Caco-2 (cell line): ENCODE results near the gene ST6GALNAC6. TPM values are rescaled to one million over a fixed set of nuclear protein-coding genes. Genes with fewer than 3 reads are reported as not detected.

Experiments used
- BruUV-seq: library from RNA; stranded (reverse); fragments of 400-500 nt; replicated peaks from 2 replicates; lab custom pipeline; 2021; lab: Mats Ljungman, UMichigan
- CTCF ChIA-PET: fragments of 300-600 bp; sonication (Branson Sonifier 250); formaldehyde crosslinking; loops from one replicate; lab custom pipeline; 2022; ENCODE audit warnings: antibody characterized with exemption; lab: Charles Lee
- POLR2A ChIA-PET: fragments of 300-600 bp; sonication (Branson Sonifier 250); formaldehyde crosslinking; loops from one replicate; lab custom pipeline; 2022; ENCODE audit warnings: antibody characterized with exemption; lab: Charles Lee
- DNase-seq, 2 experiments: peaks; one replicate each; pipeline versions ENCODE4 v3.0.0 to v3.0.0-alpha.2; 2020 to 2022
- H3K27me3 ChIP-seq: replicated peaks from 2 replicates; pipeline ENCODE4 v1.6.0; 2011; ENCODE audit warnings: low read length; ENCODE audit not compliant: control insufficient read depth, insufficient read depth
- H3K36me3 ChIP-seq: 2 replicates; pipeline ENCODE4 v1.5.1; 2011; ENCODE audit warnings: low read length; ENCODE audit not compliant: control insufficient read depth, insufficient read depth
- H3K4me1 ChIP-seq: fragments of 250-450 bp; sonication (Bioruptor Pico); 2 replicates; pipeline ENCODE4 v1.5.1; 2020; ENCODE audit warnings: mild to moderate bottlenecking
- H3K4me3 ChIP-seq: 2 replicates; pipeline ENCODE4 v1.5.1; 2011; ENCODE audit warnings: low read depth, mild to moderate bottlenecking, control low read depth, low read length
- H3K9me3 ChIP-seq: fragments of 250-450 bp; sonication (Bioruptor Pico); 2 replicates; pipeline ENCODE4 v1.5.1; 2020; ENCODE audit warnings: mild to moderate bottlenecking, moderate library complexity
- H3K27ac Mint-ChIP-seq: one replicate; pipeline ENCODE4 v1.8.0; 2022; ENCODE audit warnings: mixed read lengths; ENCODE audit not compliant: unreplicated experiment
- H3K27me3 Mint-ChIP-seq: one replicate; pipeline ENCODE4 v1.8.0; 2022; ENCODE audit warnings: mixed read lengths; ENCODE audit not compliant: insufficient read depth, unreplicated experiment
- H3K36me3 Mint-ChIP-seq: one replicate; pipeline ENCODE4 v1.8.0; 2022; ENCODE audit warnings: mild to moderate bottlenecking, mixed read lengths; ENCODE audit not compliant: insufficient read depth, unreplicated experiment
- H3K4me1 Mint-ChIP-seq: one replicate; pipeline ENCODE4 v1.8.0; 2022; ENCODE audit warnings: low read depth, mixed read lengths; ENCODE audit not compliant: unreplicated experiment
- H3K4me3 Mint-ChIP-seq: one replicate; pipeline ENCODE4 v1.8.0; 2022; ENCODE audit warnings: mild to moderate bottlenecking, moderate library complexity, mixed read lengths; ENCODE audit not compliant: unreplicated experiment
- H3K9me3 Mint-ChIP-seq: one replicate; pipeline ENCODE4 v1.8.0; 2022; ENCODE audit warnings: mixed read lengths; ENCODE audit not compliant: unreplicated experiment
- CTCF ChIP-seq, 2 experiments: fragments of 200-600 bp in 1 of 2; IDR thresholded peaks; 1 replicate in 1 of 2; 2 replicates in 1 of 2; pipeline versions ENCODE4 v1.5.1 to v1.8.0; 2011 to 2022; ENCODE audit warnings: antibody characterized with exemption in 1 of 2, control low read depth in 1 of 2, inconsistent platforms in 1 of 2, low read depth in 1 of 2, low read length in 1 of 2, mild to moderate bottlenecking in 1 of 2, moderate library complexity in 1 of 2; ENCODE audit not compliant: insufficient read depth in 1 of 2, severe bottlenecking in 1 of 2, unreplicated experiment in 1 of 2
- intact Hi-C: fragments of 100-400 bp; cut with micrococcal nuclease; formaldehyde crosslinking; loops from one replicate; pipeline ENCODE4 v1.10.0; 2022; ENCODE audit not compliant: unreplicated experiment
- total RNA-seq: library from RNA; stranded (reverse); gene quantifications from 2 replicates; pipeline ENCODE4 v1.2.3, GENCODE V29; 2022

The ST6GALNAC6 gene
- total RNA-seq, 1 experiment from 2014 or later = 20.7 TPM

- Histone ChIP-seq H3K27me3 (no peaks in the 10 kb centered on the region), H3K4me1 (peaks cover 39% of the 10 kb centered on the region), H3K36me3 (no peaks in the 10 kb centered on the region; the same call in 1 of the 2 replicates), H3K4me3 (no peak overlapping the region), H3K9me3 (no peaks in the 10 kb centered on the region)
- DNase-seq = no peak
- intact Hi-C loops = loop anchor here (10.0 kb wide), 1 partner anchor 687 kb away; no protein-coding TSS in a partner anchor
- ChIA-PET CTCF (interaction anchor here (0.6 to 1.1 kb wide), 3 partner anchors 9 to 320 kb away, joined by 3 to 7 read pairs (median 6); partner anchors contain the start of gene TOR2A), POLR2A (interaction anchor here (0.5 kb wide), 1 partner anchor 117 kb away, joined by 6 read pairs; no protein-coding TSS in a partner anchor)
- Mint-ChIP-seq H3K36me3 (no peaks in the 10 kb centered on the region), H3K4me1 (no peaks in the 10 kb centered on the region), H3K27ac (no peak overlapping the region), H3K9me3 (no peaks in the 10 kb centered on the region), H3K4me3 (no peak overlapping the region), H3K27me3 (no peaks in the 10 kb centered on the region)
- TF ChIP-seq CTCF (IDR thresholded peaks at IDR 0.05; ENCODE audit: insufficient read depth in 1 of 2, low read depth in 1 of 2, low read length in 1 of 2, severe bottlenecking in 1 of 2, unreplicated experiment in 1 of 2) = no peak
- BruUV-seq = no TSS peak
These were observed 12.9 kb upstream of the ST6GALNAC6 start for GRCh38 chr9:127912296-127912695.

GRCh38 chr9:127910613-127911205 is 11.3 kb upstream of the ST6GALNAC6 start:
- Mint-ChIP-seq H3K27me3 (no peaks in the 10 kb centered on the region), H3K36me3 (no peaks in the 10 kb centered on the region), H3K27ac (peak overlapping the region; percentile 0), H3K4me3 (no peak overlapping the region), H3K4me1 (no peaks in the 10 kb centered on the region), H3K9me3 (no peaks in the 10 kb centered on the region)
- Histone ChIP-seq H3K9me3 (no peaks in the 10 kb centered on the region), H3K4me3 (no peak overlapping the region), H3K4me1 (peaks cover 30% of the 10 kb centered on the region), H3K27me3 (no peaks in the 10 kb centered on the region), H3K36me3 (no peaks in the 10 kb centered on the region; the same call in 1 of the 2 replicates)
- ChIA-PET POLR2A (no interaction called here), CTCF (interaction anchor here (0.6 to 1.2 kb wide), 4 partner anchors 12 to 196 kb away, joined by 3 to 7 read pairs (median 4); partner anchors contain the start of gene TOR2A)
- BruUV-seq = no TSS peak
- peak in 1 of 2 experiments; percentile 6 for TF ChIP-seq CTCF (IDR thresholded peaks at IDR 0.05; ENCODE audit: insufficient read depth in 1 of 2, low read depth in 1 of 2, low read length in 1 of 2, severe bottlenecking in 1 of 2, unreplicated experiment in 1 of 2)
- intact Hi-C loops = loop anchor here (10.0 kb wide), 1 partner anchor 686 kb away; no protein-coding TSS in a partner anchor
- no peak for DNase-seq

DNA sequence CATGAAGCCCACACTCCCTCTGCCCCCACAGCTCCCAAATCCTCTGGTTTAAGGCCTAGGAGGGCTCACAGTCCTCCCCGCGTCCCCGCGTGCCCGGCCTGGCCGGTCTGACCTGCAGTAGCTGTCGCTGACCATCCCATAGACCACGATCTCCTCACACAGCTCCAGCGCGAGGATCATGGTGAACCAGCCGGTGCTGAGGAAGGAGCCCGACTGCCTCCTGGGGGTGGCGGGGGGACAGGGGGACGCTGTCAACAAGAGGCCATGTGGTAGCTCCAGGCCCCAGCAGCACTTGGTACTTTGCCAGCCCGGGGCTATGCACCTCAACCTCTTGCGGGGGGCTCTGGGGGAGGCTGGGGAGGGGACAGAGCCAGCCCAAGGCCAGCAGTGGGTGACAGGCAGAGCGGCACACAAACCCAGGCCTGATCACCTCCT is 10.5 kb upstream of the ST6GALNAC6 start:
- TF ChIP-seq CTCF (IDR thresholded peaks at IDR 0.05; ENCODE audit: insufficient read depth in 1 of 2, low read depth in 1 of 2, low read length in 1 of 2, severe bottlenecking in 1 of 2, unreplicated experiment in 1 of 2) = no peak
- H3K36me3 ChIP-seq = no peaks in the 10 kb centered on the region; the same call in 1 of the 2 replicates
- BruUV-seq = no TSS peak
- intact Hi-C loops = loop anchor here (10.0 kb wide), 1 partner anchor 685 kb away; no protein-coding TSS in a partner anchor
- Mint-ChIP-seq H3K4me3 (no peak overlapping the region), H3K27ac (no peak overlapping the region), H3K36me3 (no peaks in the 10 kb centered on the region), H3K9me3 (no peaks in the 10 kb centered on the region), H3K27me3 (no peaks in the 10 kb centered on the region), H3K4me1 (no peaks in the 10 kb centered on the region)
- DNase-seq = no peak
- no peaks in the 10 kb centered on the region for H3K9me3 ChIP-seq
- H3K4me1 ChIP-seq = peaks cover 23% of the 10 kb centered on the region
- H3K4me3 ChIP-seq = no peak overlapping the region
- ChIA-PET POLR2A (no interaction called here), CTCF (interaction anchor here (1.2 kb wide), 1 partner anchor 40 kb away, joined by 5 read pairs; no protein-coding TSS in a partner anchor)
- no peaks in the 10 kb centered on the region for H3K27me3 ChIP-seq
